Calu3 (cell line): ENCODE results near the gene GRIK1. TPM values are rescaled to one million over a fixed set of nuclear protein-coding genes. Genes with fewer than 3 reads are reported as not detected.

Source experiments
- BruUV-seq: library from RNA; stranded (reverse); fragments of 400-500 nt; replicated peaks from 2 replicates; lab custom pipeline; 2021; lab: Mats Ljungman, UMichigan
- CTCF ChIA-PET: fragments of 300-600 bp; sonication (Branson Sonifier 250); formaldehyde crosslinking; loops from one replicate; lab custom pipeline; 2022; ENCODE audit warnings: antibody characterized with exemption; lab: Charles Lee
- DNase-seq: peaks from one replicate; pipeline ENCODE4 v3.0.0; 2022
- H3K27ac Mint-ChIP-seq: one replicate; pipeline ENCODE4 v1.8.0; 2022; ENCODE audit warnings: mixed read lengths; ENCODE audit not compliant: unreplicated experiment
- H3K27me3 Mint-ChIP-seq: one replicate; pipeline ENCODE4 v1.8.0; 2022; ENCODE audit warnings: mixed read lengths; ENCODE audit not compliant: unreplicated experiment
- H3K36me3 Mint-ChIP-seq: one replicate; pipeline ENCODE4 v1.8.0; 2022; ENCODE audit warnings: mild to moderate bottlenecking, moderate library complexity, mixed read lengths; ENCODE audit not compliant: insufficient read depth, unreplicated experiment
- H3K4me1 Mint-ChIP-seq: one replicate; pipeline ENCODE4 v1.8.0; 2022; ENCODE audit warnings: mild to moderate bottlenecking, low read depth, mixed read lengths; ENCODE audit not compliant: unreplicated experiment
- H3K4me3 Mint-ChIP-seq: one replicate; pipeline ENCODE4 v1.8.0; 2022; ENCODE audit warnings: mild to moderate bottlenecking, low read depth, moderate library complexity, mixed read lengths; ENCODE audit not compliant: unreplicated experiment
- H3K9me3 Mint-ChIP-seq: one replicate; pipeline ENCODE4 v1.8.0; 2022; ENCODE audit warnings: low read depth, mixed read lengths; ENCODE audit not compliant: unreplicated experiment
- CTCF ChIP-seq: fragments of 200-600 bp; IDR thresholded peaks from one replicate; pipeline ENCODE4 v1.8.0; 2022; ENCODE audit warnings: antibody characterized with exemption; ENCODE audit not compliant: unreplicated experiment
- intact Hi-C: fragments of 100-400 bp; cut with micrococcal nuclease; formaldehyde crosslinking; loops from one replicate; pipeline ENCODE4 v1.10.0; 2022; ENCODE audit not compliant: unreplicated experiment
- total RNA-seq: library from RNA; stranded (reverse); gene quantifications from 2 replicates; pipeline ENCODE4 v1.2.3, GENCODE V29; 2022

GRIK1 gene
- total RNA-seq, 1 experiment from 2014 or later = not detected

GRCh38 chr21:29626801-29627470 is 312.9 kb downstream of the GRIK1 start:
- Mint-ChIP-seq H3K36me3 (no peaks in the 10 kb centered on the region), H3K27ac (no peak overlapping the region), H3K9me3 (peaks cover 5% of the 10 kb centered on the region), H3K4me1 (no peaks in the 10 kb centered on the region), H3K27me3 (no peaks in the 10 kb centered on the region), H3K4me3 (no peak overlapping the region)
- TF ChIP-seq CTCF = no peak
- intact Hi-C loops = no loop called here
- no peak for DNase-seq
- BruUV-seq = no TSS peak
- CTCF ChIA-PET = no interaction called here

- Mint-ChIP-seq H3K36me3 (no peaks in the 10 kb centered on the region), H3K9me3 (peaks cover 5% of the 10 kb centered on the region), H3K4me1 (no peaks in the 10 kb centered on the region), H3K27me3 (no peaks in the 10 kb centered on the region), H3K27ac (no peak overlapping the region), H3K4me3 (no peak overlapping the region)
- no TSS peak for BruUV-seq
- TF ChIP-seq CTCF = no peak
- DNase-seq = no peak
- CTCF ChIA-PET = no interaction called here
- intact Hi-C loops = no loop called here
Observed at GRCh38 chr21:29625990-29626389, 313.8 kb downstream of the GRIK1 start.

- no peak overlapping the region for H3K4me3 Mint-ChIP-seq
- DNase-seq = no peak
- BruUV-seq = no TSS peak
- CTCF ChIA-PET = no interaction called here
- no peaks in the 10 kb centered on the region for H3K4me1 Mint-ChIP-seq
- H3K36me3 Mint-ChIP-seq = no peaks in the 10 kb centered on the region
- TF ChIP-seq CTCF = no peak
- intact Hi-C loops = no loop called here
- H3K27me3 Mint-ChIP-seq = no peaks in the 10 kb centered on the region
- no peak overlapping the region for H3K27ac Mint-ChIP-seq
- peaks cover 5% of the 10 kb centered on the region for H3K9me3 Mint-ChIP-seq
Observed at GRCh38 chr21:29624776-29625175, 315.0 kb downstream of the GRIK1 start.

GRCh38 chr21:29621525-29621924 is 318.3 kb downstream of the GRIK1 start:
- Mint-ChIP-seq H3K36me3 (no peaks in the 10 kb centered on the region), H3K27me3 (no peaks in the 10 kb centered on the region), H3K4me1 (no peaks in the 10 kb centered on the region), H3K27ac (no peak overlapping the region), H3K9me3 (peaks cover 5% of the 10 kb centered on the region), H3K4me3 (no peak overlapping the region)
- DNase-seq = no peak
- BruUV-seq = no TSS peak
- CTCF ChIA-PET = no interaction called here
- TF ChIP-seq CTCF = no peak
- intact Hi-C loops = no loop called here
